ENCODE data around the gene ADAMTSL3.

DNA sequence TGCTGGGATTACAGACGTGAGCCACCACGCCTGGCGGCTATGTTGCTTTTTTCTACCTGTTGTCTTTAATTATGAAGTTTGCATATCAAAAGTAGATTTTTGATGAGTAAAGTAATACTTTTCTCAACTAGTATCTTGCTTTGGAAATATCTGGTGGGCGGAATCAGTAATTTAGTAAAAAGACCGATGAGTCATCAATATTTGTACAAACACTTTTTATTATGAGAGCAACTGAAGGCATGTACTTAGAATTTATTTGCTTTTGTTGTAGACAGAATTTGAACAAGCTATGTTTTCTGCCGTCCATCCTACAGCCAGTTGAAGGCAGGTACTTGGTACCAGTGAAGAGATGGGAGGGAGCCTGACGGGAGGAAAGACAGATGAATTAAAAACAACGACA, 164.7 kb downstream of the ADAMTSL3 start:
- TF ChIP-seq POLR2A (IDR thresholded peaks at IDR 0.05; ENCODE audit: low read length) = no peak
- no peak for TF ChIP-seq GATA1 (IDR thresholded peaks at IDR 0.05; ENCODE audit: low read depth, low read length)

Data from erythroblast (primary cell).